IMR-90 (cell line): Measurements from ENCODE around the gene VAT1L. TPM values are rescaled to one million over a fixed set of nuclear protein-coding genes. Genes with fewer than 3 reads are reported as not detected.
A peak's percentile ranks its signal among the peaks of the same experiment; 100 is the strongest.

ENCODE experiments used
- ATAC-seq: fragments of 200-7000 bp; cut with Tn5 transposase; 2 replicates; pipeline ENCODE4 v1.9.1; 2020; ENCODE audit warnings: low read depth, mild to moderate bottlenecking, moderate library complexity
- BruUV-seq: library from RNA; stranded (reverse); fragments of 400-500 nt; replicated peaks from 2 replicates; lab custom pipeline; 2021; lab: Mats Ljungman, UMichigan
- CTCF ChIA-PET: fragments of 300-600 bp; formaldehyde crosslinking; extraction: SDS; loops from one replicate; lab custom pipeline; 2021; ENCODE audit warnings: antibody characterized with exemption; lab: Yijun Ruan, JAX
- POLR2A ChIA-PET: fragments of 300-600 bp; sonication (Branson Sonifier 250); formaldehyde crosslinking; loops from one replicate; lab custom pipeline; 2022; ENCODE audit warnings: antibody characterized with exemption; ENCODE audit not compliant: unreplicated experiment; lab: Charles Lee
- DNase-seq: peaks from one replicate; pipeline ENCODE4 v3.0.0; 2013
- H2AFZ ChIP-seq: replicated peaks from 2 replicates; pipeline ENCODE3; 2013; ENCODE audit warnings: low read length, mild to moderate bottlenecking; ENCODE audit not compliant: poor library complexity
- H2AK5ac ChIP-seq: 2 replicates; pipeline ENCODE4 v1.6.1; 2013; ENCODE audit warnings: low read depth, low read length, inconsistent platforms
- H2AK9ac ChIP-seq: replicated peaks from 2 replicates; pipeline ENCODE3; 2013; ENCODE audit warnings: mild to moderate bottlenecking, low read depth, low read length, moderate library complexity; ENCODE audit not compliant: poor library complexity
- H2BK120ac ChIP-seq: 2 replicates; pipeline ENCODE4 v1.6.1; 2013; ENCODE audit warnings: low read depth, low read length, inconsistent platforms
- H2BK15ac ChIP-seq: 3 replicates; pipeline ENCODE4 v1.6.1; 2013; ENCODE audit warnings: low read depth, low read length, inconsistent platforms
- H2BK20ac ChIP-seq: 2 replicates; pipeline ENCODE4 v1.6.1; 2013; ENCODE audit warnings: low read depth, mild to moderate bottlenecking, inconsistent platforms, low read length, moderate library complexity
- H2BK5ac ChIP-seq: 2 replicates; pipeline ENCODE4 v1.6.1; 2013; ENCODE audit warnings: mild to moderate bottlenecking, low read depth, low read length, inconsistent platforms; ENCODE audit not compliant: poor library complexity, severe bottlenecking
- H3K14ac ChIP-seq: replicated peaks from 2 replicates; pipeline ENCODE4 v1.6.1; 2013; ENCODE audit warnings: low read depth, low read length, inconsistent platforms
- H3K18ac ChIP-seq: 2 replicates; pipeline ENCODE4 v1.6.1; 2013; ENCODE audit warnings: low read depth, low read length, control low read depth
- H3K23ac ChIP-seq: 2 replicates; pipeline ENCODE4 v1.6.1; 2013; ENCODE audit warnings: low read depth, low read length, inconsistent platforms
- H3K27ac ChIP-seq: 2 replicates; pipeline ENCODE4 v1.5.1; 2013; ENCODE audit warnings: mild to moderate bottlenecking, control low read depth, low read length; ENCODE audit not compliant: insufficient read depth
- H3K27me3 ChIP-seq: 2 replicates; pipeline ENCODE4 v1.6.1; 2013; ENCODE audit warnings: low read length; ENCODE audit not compliant: control insufficient read depth, insufficient read depth
- H3K36me3 ChIP-seq: 2 replicates; pipeline ENCODE4 v1.6.1; 2013; ENCODE audit warnings: low read length, mixed read lengths; ENCODE audit not compliant: control insufficient read depth, insufficient read depth
- H3K4ac ChIP-seq: 2 replicates; pipeline ENCODE4 v1.6.1; 2013; ENCODE audit warnings: low read depth, low read length, inconsistent platforms
- H3K4me1 ChIP-seq: 2 replicates; pipeline ENCODE4 v1.6.1; 2013; ENCODE audit warnings: low read length, mixed read lengths; ENCODE audit not compliant: control insufficient read depth, insufficient read depth
- H3K4me2 ChIP-seq: 2 replicates; pipeline ENCODE4 v1.6.1; 2013; ENCODE audit warnings: low read depth, mild to moderate bottlenecking, control low read depth, low read length, moderate library complexity
- H3K4me3 ChIP-seq: 2 replicates; pipeline ENCODE4 v1.5.1; 2013; ENCODE audit warnings: low read depth, mild to moderate bottlenecking, control low read depth, low read length, moderate library complexity; ENCODE audit not compliant: insufficient read depth
- H3K56ac ChIP-seq: 2 replicates; pipeline ENCODE4 v1.6.1; 2013; ENCODE audit warnings: low read length, inconsistent platforms; ENCODE audit not compliant: insufficient read depth; ENCODE audit errors: extremely low read depth
- H3K79me1 ChIP-seq, 2 experiments: 2 replicates each; pipeline ENCODE4 v1.6.1; 2013; ENCODE audit warnings: low read length in 2 of 2, inconsistent platforms in 1 of 2, low read depth in 1 of 2
- H3K9ac ChIP-seq: 2 replicates; pipeline ENCODE4 v1.6.1; 2013; ENCODE audit warnings: low read depth, low read length, control low read depth
- H3K9me1 ChIP-seq: 2 replicates; pipeline ENCODE4 v1.6.1; 2013; ENCODE audit warnings: low read length, inconsistent platforms; ENCODE audit not compliant: insufficient read depth
- H3K9me3 ChIP-seq: 2 replicates; pipeline ENCODE4 v1.6.1; 2013; ENCODE audit warnings: low read length; ENCODE audit not compliant: control insufficient read depth, insufficient read depth
- H4K20me1 ChIP-seq: 2 replicates; pipeline ENCODE4 v1.6.1; 2013; ENCODE audit warnings: low read length, inconsistent platforms; ENCODE audit not compliant: insufficient read depth
- H4K5ac ChIP-seq: 2 replicates; pipeline ENCODE4 v1.6.1; 2013; ENCODE audit warnings: mild to moderate bottlenecking, low read depth, low read length, control low read depth
- H4K8ac ChIP-seq, 2 experiments: 2 replicates each; pipeline ENCODE4 v1.6.1; 2013; ENCODE audit warnings: low read depth in 2 of 2, low read length in 2 of 2, control low read depth in 1 of 2, inconsistent platforms in 1 of 2
- H4K91ac ChIP-seq: 2 replicates; pipeline ENCODE4 v1.6.1; 2013; ENCODE audit warnings: low read depth, low read length, inconsistent platforms; ENCODE audit not compliant: insufficient read depth
- NFE2L2 ChIP-seq: fragments of 150-350 bp; IDR thresholded peaks from 2 replicates; pipeline ENCODE4 v1.6.1; 2016; ENCODE audit warnings: low read depth, mild to moderate bottlenecking, low read length
- USF2 ChIP-seq: fragments of 150-350 bp; IDR thresholded peaks from 2 replicates; pipeline ENCODE4 v1.6.1; 2017; ENCODE audit warnings: mild to moderate bottlenecking, antibody characterized with exemption, low read length, low read depth
- WGBS, 2 experiments: methylation state at CpG; one replicate each; pipeline versions ENCODE4 v1.1.5 to v1.1.7; 2013; ENCODE audit warnings: missing lambda C conversion rate in 2 of 2; ENCODE audit not compliant: insufficient read length in 1 of 2; ENCODE audit errors: extremely low coverage in 2 of 2; 5-methylcytosine and 5-hydroxymethylcytosine counted together
- dilution Hi-C: fragments of 300-500 bp; cut with HindIII; formaldehyde crosslinking; loops from one replicate; pipeline ENCODE4 v1.14.3; 2018; ENCODE audit warnings: low sequenced_read_pairs; ENCODE audit not compliant: unreplicated experiment
- in situ Hi-C: fragments of 300-500 bp; cut with MboI; formaldehyde crosslinking; loops from 3 replicates; pipeline ENCODE4 v1.14.3; 2019; ENCODE audit warnings: low sequenced_read_pairs, inconsistent platforms, mixed read lengths
- intact Hi-C: fragments of 100-400 bp; cut with micrococcal nuclease; formaldehyde crosslinking; loops from 2 replicates; pipeline ENCODE4 v1.10.0; 2022
- polyA plus RNA-seq, 3 experiments: library from polyadenylated mRNA; depleted of rRNA; stranded (reverse); fragments of >200 nt; gene quantifications; 2 replicates each; pipeline ENCODE4 v1.2.3, GENCODE V29; 2012; ENCODE audit warnings: low replicate concordance in 1 of 3
- total RNA-seq: library from RNA; depleted of rRNA; stranded (reverse); fragments of >200 nt; gene quantifications from 2 replicates; pipeline ENCODE4 v1.2.3, GENCODE V29; 2012

Gene VAT1L
- total and polyA plus RNA-seq, 2 of the 4 experiments (the other 2 are of a cell fraction) = 15.4 to 18.5 TPM

DNA sequence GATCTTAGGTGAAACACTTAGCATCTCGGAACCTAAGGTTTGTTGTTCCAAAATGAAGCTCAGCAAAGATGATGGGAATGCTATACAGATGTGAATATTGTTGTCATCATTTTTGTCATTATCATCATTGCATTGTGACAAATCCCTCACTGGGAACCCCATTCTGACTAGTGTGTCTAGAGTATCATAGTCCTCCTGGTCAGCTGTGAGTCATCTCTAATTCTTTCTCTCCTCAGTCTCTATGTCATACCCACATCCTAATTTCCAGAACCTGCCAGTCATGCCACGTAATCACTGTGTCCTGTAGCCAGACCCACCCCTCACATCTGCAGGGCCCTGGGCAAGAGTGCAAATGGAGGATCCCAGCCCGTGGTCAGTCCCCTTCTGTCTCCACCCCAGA is 173.4 kb downstream of the VAT1L start:
- in situ Hi-C loops (no loop called here), intact Hi-C loops (no loop called here), dilution Hi-C loops (no loop called here)
- peaks cover 3% of the 10 kb centered on the region; the same call in 1 of the 2 replicates for H3K9me1 ChIP-seq
- no peak overlapping the region for H4K5ac ChIP-seq
- no peaks in the 10 kb centered on the region for H4K20me1 ChIP-seq
- H3K4ac ChIP-seq = peak overlapping the region; percentile 51; the same call in 1 of the 2 replicates
- no peak overlapping the region for H2BK15ac ChIP-seq
- H3K79me1 ChIP-seq = no peaks in the 10 kb centered on the region; a peak in 1 of 4 replicates
- no peak overlapping the region for H3K14ac ChIP-seq
- H3K4me2 ChIP-seq = no peak overlapping the region
- no peak overlapping the region for H4K91ac ChIP-seq
- no peak overlapping the region for H3K56ac ChIP-seq
- no peak overlapping the region; a peak in 1 of 4 replicates for H4K8ac ChIP-seq
- no CpG with 5 or more reads among the region's 3 CpGs for WGBS, 2 experiments
- peak overlapping the region; percentile 18; the same call in 1 of the 2 replicates for H2BK120ac ChIP-seq
- DNase-seq (peak; percentile 59), ATAC-seq (no peak; the same call in 1 of the 2 replicates)
- H2AK9ac ChIP-seq = no peak overlapping the region
- H3K23ac ChIP-seq = no peak overlapping the region
- CTCF ChIA-PET = interaction anchor here (1.0 kb wide), 1 partner anchor 11 kb away, joined by 3 read pairs; no protein-coding TSS in a partner anchor
- H3K36me3 ChIP-seq = no peaks in the 10 kb centered on the region
- H2BK5ac ChIP-seq = no peak overlapping the region
- H3K18ac ChIP-seq = no peak overlapping the region
- no TSS peak for BruUV-seq
- no peak overlapping the region for H3K27ac ChIP-seq
- POLR2A ChIA-PET = no interaction called here
- peak overlapping the region; percentile 37 for H2AFZ ChIP-seq
- no peaks in the 10 kb centered on the region for H3K27me3 ChIP-seq
- H2AK5ac ChIP-seq = no peak overlapping the region
- no peaks in the 10 kb centered on the region for H3K9me3 ChIP-seq
- H3K4me3 ChIP-seq = no peak overlapping the region
- H3K9ac ChIP-seq = no peak overlapping the region
- peak overlapping the region; percentile 83; the same call in 1 of the 2 replicates for H2BK20ac ChIP-seq
- TF ChIP-seq USF2 = no peak
- peak; percentile 26; the same call in 1 of the 2 replicates for TF ChIP-seq NFE2L2
- H3K4me1 ChIP-seq = peaks cover 3% of the 10 kb centered on the region; the same call in 1 of the 2 replicates
